Measurements from ENCODE around the gene ATG9B. TPM values are rescaled to one million over a fixed set of nuclear protein-coding genes. Genes with fewer than 3 reads are reported as not detected.

ATG9B gene
- total and polyA plus RNA-seq, 5 donors from 2014 or later: 18.6 to 38.7 (median 35.7) TPM

GRCh38 chr7:151060416-151061212 is 36.3 kb upstream of the ATG9B start:
- H3K4me3 ChIP-seq (ENCODE audit: low read depth, low read length): peak overlapping the region; percentile 32
- ATAC-seq (ENCODE audit: low read depth in 2 of 2): no peak
- Mint-ChIP-seq H3K9me3 (peaks cover 0 to 1% (median 0%) of the 10 kb centered on the region in 7 donors), H3K36me3 (peaks cover 7% of the 10 kb centered on the region), H3K27ac (peak overlapping the region; percentile 20 to 93 (median 73)), H3K27me3 (no peaks in the 10 kb centered on the region), H3K4me1 (peaks cover 0 to 49% (median 12%) of the 10 kb centered on the region in 4 donors), H3K4me3 (peak overlapping the region; percentile 87 to 97 (median 91))
- peaks cover 41% of the 10 kb centered on the region for H3K4me1 ChIP-seq (ENCODE audit: control insufficient read depth, insufficient read depth, low read length, poor library complexity, severe bottlenecking)
- H3K36me3 ChIP-seq (ENCODE audit: control insufficient read depth, insufficient read depth, low read length): peaks cover 9% of the 10 kb centered on the region
- H3K27me3 ChIP-seq (ENCODE audit: control insufficient read depth, insufficient read depth, low read length): no peaks in the 10 kb centered on the region
- no peaks in the 10 kb centered on the region for H3K9me3 ChIP-seq (ENCODE audit: control insufficient read depth in 2 of 2, low read length in 2 of 2)
- no peak for DNase-seq
- H3K27ac ChIP-seq (ENCODE audit: insufficient read depth, low read length, poor library complexity, severe bottlenecking): peak overlapping the region; percentile 88

GRCh38 chr7:151060113-151060415 is 35.8 kb upstream of the ATG9B start:
- no peak for DNase-seq
- Histone ChIP-seq H3K9me3 (ENCODE audit: control insufficient read depth in 2 of 2, low read length in 2 of 2) (no peaks in the 10 kb centered on the region), H3K27ac (ENCODE audit: insufficient read depth, low read length, poor library complexity, severe bottlenecking) (peak overlapping the region; percentile 88), H3K4me3 (ENCODE audit: low read depth, low read length) (peak overlapping the region; percentile 32), H3K4me1 (ENCODE audit: control insufficient read depth, insufficient read depth, low read length, poor library complexity, severe bottlenecking) (peaks cover 41% of the 10 kb centered on the region), H3K36me3 (ENCODE audit: control insufficient read depth, insufficient read depth, low read length) (peaks cover 5% of the 10 kb centered on the region), H3K27me3 (ENCODE audit: control insufficient read depth, insufficient read depth, low read length) (no peaks in the 10 kb centered on the region)
- Mint-ChIP-seq H3K27me3 (no peaks in the 10 kb centered on the region), H3K27ac (peak overlapping the region in 2 of 3 donors; percentile 73 to 93), H3K36me3 (peaks cover 3% of the 10 kb centered on the region), H3K9me3 (peaks cover 0 to 1% (median 0%) of the 10 kb centered on the region in 7 donors), H3K4me3 (peak overlapping the region; percentile 87 to 97 (median 91)), H3K4me1 (peaks cover 0 to 49% (median 12%) of the 10 kb centered on the region in 4 donors)
- ATAC-seq (ENCODE audit: low read depth in 2 of 2): no peak

GRCh38 chr7:151059367-151060112 is 35.2 kb upstream of the ATG9B start, which contains the start of gene SLC4A2:
Gene SLC4A2, plus strand, starts transcription at chr7:151059589. Its CDS starts 2,399 bp downstream, at chr7:151061988.
- peak in 1 of 2 donors; percentile 13 for ATAC-seq (ENCODE audit: low read depth in 2 of 2)
- Mint-ChIP-seq H3K36me3 (peaks cover 3% of the 10 kb centered on the region), H3K27ac (peak within 1 kb of the TSS; percentile 93 to 97 (median 96)), H3K4me1 (peaks cover 0 to 52% (median 13%) of the 10 kb centered on the region in 4 donors), H3K27me3 (no peaks in the 10 kb centered on the region), H3K9me3 (peaks cover 0 to 1% (median 0%) of the 10 kb centered on the region in 7 donors), H3K4me3 (peak within 1 kb of the TSS; percentile 89 to 97 (median 95))
- H3K4me3 ChIP-seq (ENCODE audit: low read depth, low read length): peak within 1 kb of the TSS; percentile 86
- no peaks in the 10 kb centered on the region for H3K9me3 ChIP-seq (ENCODE audit: control insufficient read depth in 2 of 2, low read length in 2 of 2)
- no peaks in the 10 kb centered on the region for H3K36me3 ChIP-seq (ENCODE audit: control insufficient read depth, insufficient read depth, low read length)
- H3K27me3 ChIP-seq (ENCODE audit: control insufficient read depth, insufficient read depth, low read length): no peaks in the 10 kb centered on the region
- peaks cover 41% of the 10 kb centered on the region for H3K4me1 ChIP-seq (ENCODE audit: control insufficient read depth, insufficient read depth, low read length, poor library complexity, severe bottlenecking)
- H3K27ac ChIP-seq (ENCODE audit: insufficient read depth, low read length, poor library complexity, severe bottlenecking): peak within 1 kb of the TSS; percentile 88
- peak; percentile 65 to 73 (median 65) for DNase-seq

- Mint-ChIP-seq H3K4me1 (peaks cover 0 to 52% (median 13%) of the 10 kb centered on the region in 4 donors), H3K27me3 (no peaks in the 10 kb centered on the region), H3K27ac (peak overlapping the region; percentile 93 to 97 (median 96)), H3K9me3 (peaks cover 0 to 1% (median 0%) of the 10 kb centered on the region in 7 donors), H3K36me3 (peaks cover 6% of the 10 kb centered on the region), H3K4me3 (peak overlapping the region; percentile 89 to 97 (median 95))
- H3K4me3 ChIP-seq (ENCODE audit: low read depth, low read length): peak overlapping the region; percentile 86
- no peaks in the 10 kb centered on the region for H3K36me3 ChIP-seq (ENCODE audit: control insufficient read depth, insufficient read depth, low read length)
- no peaks in the 10 kb centered on the region for H3K9me3 ChIP-seq (ENCODE audit: control insufficient read depth in 2 of 2, low read length in 2 of 2)
- H3K27ac ChIP-seq (ENCODE audit: insufficient read depth, low read length, poor library complexity, severe bottlenecking): peak overlapping the region; percentile 88
- DNase-seq: peak in 2 of 3 donors; percentile 26 to 43
- peaks cover 41% of the 10 kb centered on the region for H3K4me1 ChIP-seq (ENCODE audit: control insufficient read depth, insufficient read depth, low read length, poor library complexity, severe bottlenecking)
- no peaks in the 10 kb centered on the region for H3K27me3 ChIP-seq (ENCODE audit: control insufficient read depth, insufficient read depth, low read length)
- no peak for ATAC-seq (ENCODE audit: low read depth in 2 of 2)
These were observed 34.6 kb upstream of the ATG9B start for GRCh38 chr7:151058781-151059366.

- H3K4me3 ChIP-seq (ENCODE audit: low read depth, low read length): peak overlapping the region; percentile 86
- peaks cover 42% of the 10 kb centered on the region for H3K4me1 ChIP-seq (ENCODE audit: control insufficient read depth, insufficient read depth, low read length, poor library complexity, severe bottlenecking)
These were observed 33.9 kb upstream of the ATG9B start for GRCh38 chr7:151057989-151058780.

GRCh38 chr7:151057506-151057988 is 33.3 kb upstream of the ATG9B start, which contains the start of gene CDK5:
Gene CDK5, minus strand, starts transcription at chr7:151057897. Its CDS starts 49 bp downstream, at chr7:151057848.
- no peaks in the 10 kb centered on the region for H3K9me3 ChIP-seq (ENCODE audit: control insufficient read depth in 2 of 2, low read length in 2 of 2)
- peaks cover 46% of the 10 kb centered on the region for H3K4me1 ChIP-seq (ENCODE audit: control insufficient read depth, insufficient read depth, low read length, poor library complexity, severe bottlenecking)
- Mint-ChIP-seq H3K4me3 (peak within 1 kb of the TSS; percentile 89 to 97 (median 95)), H3K27ac (peak within 1 kb of the TSS; percentile 93 to 97 (median 96)), H3K4me1 (peaks cover 0 to 63% (median 15%) of the 10 kb centered on the region in 4 donors), H3K27me3 (no peaks in the 10 kb centered on the region), H3K36me3 (peaks cover 10% of the 10 kb centered on the region), H3K9me3 (peaks cover 0 to 1% (median 0%) of the 10 kb centered on the region in 7 donors)
- peak within 1 kb of the TSS; percentile 88 for H3K27ac ChIP-seq (ENCODE audit: insufficient read depth, low read length, poor library complexity, severe bottlenecking)
- no peak for ATAC-seq (ENCODE audit: low read depth in 2 of 2)
- H3K36me3 ChIP-seq (ENCODE audit: control insufficient read depth, insufficient read depth, low read length): no peaks in the 10 kb centered on the region
- H3K4me3 ChIP-seq (ENCODE audit: low read depth, low read length): peak within 1 kb of the TSS; percentile 92
- no peak for DNase-seq
- H3K27me3 ChIP-seq (ENCODE audit: control insufficient read depth, insufficient read depth, low read length): no peaks in the 10 kb centered on the region

More at GRCh38 chr7:151057989-151058780, 33.9 kb upstream of the ATG9B start:
- Mint-ChIP-seq H3K27ac (peak overlapping the region; percentile 93 to 97 (median 96)), H3K9me3 (peaks cover 0 to 1% (median 0%) of the 10 kb centered on the region in 7 donors), H3K27me3 (no peaks in the 10 kb centered on the region), H3K36me3 (peaks cover 6% of the 10 kb centered on the region), H3K4me1 (peaks cover 0 to 56% (median 13%) of the 10 kb centered on the region in 4 donors), H3K4me3 (peak overlapping the region; percentile 89 to 97 (median 95))
- DNase-seq (peak; percentile 97 to 100 (median 98)), ATAC-seq (ENCODE audit: low read depth in 2 of 2) (peak; percentile 96 to 97)
- Histone ChIP-seq H3K27me3 (ENCODE audit: control insufficient read depth, insufficient read depth, low read length) (no peaks in the 10 kb centered on the region), H3K36me3 (ENCODE audit: control insufficient read depth, insufficient read depth, low read length) (no peaks in the 10 kb centered on the region), H3K27ac (ENCODE audit: insufficient read depth, low read length, poor library complexity, severe bottlenecking) (peak overlapping the region; percentile 88), H3K9me3 (ENCODE audit: control insufficient read depth in 2 of 2, low read length in 2 of 2) (no peaks in the 10 kb centered on the region)

Data from CD4-positive, CD25-positive, alpha-beta regulatory T cell (primary cell).